VCaP (cell line): Measurements from ENCODE around the gene BRMS1.
"Not testable (repeated sequence)": the region's sequence is repeated elsewhere in the genome, so short reads cannot be mapped to it uniquely, and the experiment has no call there.

ENCODE experiments used
- H3K27ac ChIP-seq: fragments of 450-650 bp; 2 replicates; pipeline ENCODE4 v1.5.1; 2017
- TF ChIP-seq, protein P1 (sequence below): fragments of 450-650 bp; conservative IDR thresholded peaks from 2 replicates; pipeline ENCODE4 v1.5.1; 2017; ENCODE audit warnings: mild to moderate bottlenecking, moderate library complexity

Gene BRMS1

DNA sequence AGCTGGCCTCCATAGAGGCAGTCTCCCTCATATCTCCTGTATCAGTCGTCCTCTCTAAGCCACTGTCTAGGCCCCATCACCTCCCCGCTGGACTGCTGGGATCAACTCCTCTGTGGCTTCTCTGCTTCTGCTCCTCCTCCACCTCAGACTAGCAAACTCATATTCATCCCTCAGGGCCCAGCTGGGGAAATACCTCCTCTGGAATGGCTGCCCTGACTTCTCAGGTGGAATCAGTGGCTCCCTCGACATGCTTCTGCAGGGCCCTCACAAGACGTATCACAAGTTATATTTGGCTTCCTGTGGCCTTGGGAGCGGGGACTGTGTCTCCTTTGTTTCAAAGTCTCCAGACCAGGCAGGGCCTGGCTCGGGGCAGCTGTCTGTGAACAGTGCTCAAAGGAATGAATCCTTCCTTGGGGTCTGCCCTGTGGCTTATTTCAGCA is 16.6 kb upstream of the BRMS1 start:
- no peak overlapping the region for H3K27ac ChIP-seq
- TF ChIP-seq, protein P1, sequence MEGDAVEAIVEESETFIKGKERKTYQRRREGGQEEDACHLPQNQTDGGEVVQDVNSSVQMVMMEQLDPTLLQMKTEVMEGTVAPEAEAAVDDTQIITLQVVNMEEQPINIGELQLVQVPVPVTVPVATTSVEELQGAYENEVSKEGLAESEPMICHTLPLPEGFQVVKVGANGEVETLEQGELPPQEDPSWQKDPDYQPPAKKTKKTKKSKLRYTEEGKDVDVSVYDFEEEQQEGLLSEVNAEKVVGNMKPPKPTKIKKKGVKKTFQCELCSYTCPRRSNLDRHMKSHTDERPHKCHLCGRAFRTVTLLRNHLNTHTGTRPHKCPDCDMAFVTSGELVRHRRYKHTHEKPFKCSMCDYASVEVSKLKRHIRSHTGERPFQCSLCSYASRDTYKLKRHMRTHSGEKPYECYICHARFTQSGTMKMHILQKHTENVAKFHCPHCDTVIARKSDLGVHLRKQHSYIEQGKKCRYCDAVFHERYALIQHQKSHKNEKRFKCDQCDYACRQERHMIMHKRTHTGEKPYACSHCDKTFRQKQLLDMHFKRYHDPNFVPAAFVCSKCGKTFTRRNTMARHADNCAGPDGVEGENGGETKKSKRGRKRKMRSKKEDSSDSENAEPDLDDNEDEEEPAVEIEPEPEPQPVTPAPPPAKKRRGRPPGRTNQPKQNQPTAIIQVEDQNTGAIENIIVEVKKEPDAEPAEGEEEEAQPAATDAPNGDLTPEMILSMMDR, result no peak

DNA sequence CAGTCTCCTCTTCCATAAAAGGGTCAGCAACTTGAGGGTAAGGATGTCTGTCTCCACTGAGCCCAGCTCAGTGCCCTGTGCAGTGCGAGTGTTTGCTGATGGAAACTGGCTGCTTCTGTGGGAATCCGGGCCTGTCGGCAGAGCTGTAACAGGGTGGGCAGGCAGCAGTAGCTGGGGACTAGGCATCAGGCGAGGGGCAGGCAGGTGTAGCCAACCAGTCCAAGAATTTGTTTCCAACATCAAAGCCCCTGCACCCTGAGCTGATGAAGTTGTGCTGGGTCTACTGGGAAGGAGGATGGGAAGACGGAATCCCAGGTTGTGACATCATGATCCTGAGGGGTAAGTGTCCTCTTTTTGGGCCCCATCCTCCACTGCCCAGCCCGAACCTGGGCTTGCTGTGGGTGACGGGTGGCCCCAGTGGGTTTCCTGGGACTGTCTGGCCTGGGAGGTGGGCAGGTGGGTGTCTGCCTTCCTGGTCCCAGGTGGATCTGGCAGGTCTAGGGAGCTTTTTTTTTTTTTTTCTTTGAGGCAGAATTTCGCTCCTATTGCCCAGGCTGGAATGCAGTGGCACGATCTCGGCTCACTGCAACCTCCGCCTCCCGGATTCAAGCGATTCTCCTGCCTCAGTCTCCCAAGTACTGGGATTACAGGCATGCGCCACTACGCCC is 15.6 kb upstream of the BRMS1 start:
- H3K27ac ChIP-seq, result no peak overlapping the region
- TF ChIP-seq, protein P1, result no peak

GRCh38 chr11:66359662-66360087 is 14.8 kb upstream of the BRMS1 start:
- H3K27ac ChIP-seq, result no peak overlapping the region
- TF ChIP-seq, protein P1, result no peak

GRCh38 chr11:66350560-66351235 is 5.8 kb upstream of the BRMS1 start:
- H3K27ac ChIP-seq, result not testable (repeated sequence)

GRCh38 chr11:66349084-66349386 is 4.1 kb upstream of the BRMS1 start:
- TF ChIP-seq, protein P1, result no peak
- peak overlapping the region; percentile 98 for H3K27ac ChIP-seq

DNA sequence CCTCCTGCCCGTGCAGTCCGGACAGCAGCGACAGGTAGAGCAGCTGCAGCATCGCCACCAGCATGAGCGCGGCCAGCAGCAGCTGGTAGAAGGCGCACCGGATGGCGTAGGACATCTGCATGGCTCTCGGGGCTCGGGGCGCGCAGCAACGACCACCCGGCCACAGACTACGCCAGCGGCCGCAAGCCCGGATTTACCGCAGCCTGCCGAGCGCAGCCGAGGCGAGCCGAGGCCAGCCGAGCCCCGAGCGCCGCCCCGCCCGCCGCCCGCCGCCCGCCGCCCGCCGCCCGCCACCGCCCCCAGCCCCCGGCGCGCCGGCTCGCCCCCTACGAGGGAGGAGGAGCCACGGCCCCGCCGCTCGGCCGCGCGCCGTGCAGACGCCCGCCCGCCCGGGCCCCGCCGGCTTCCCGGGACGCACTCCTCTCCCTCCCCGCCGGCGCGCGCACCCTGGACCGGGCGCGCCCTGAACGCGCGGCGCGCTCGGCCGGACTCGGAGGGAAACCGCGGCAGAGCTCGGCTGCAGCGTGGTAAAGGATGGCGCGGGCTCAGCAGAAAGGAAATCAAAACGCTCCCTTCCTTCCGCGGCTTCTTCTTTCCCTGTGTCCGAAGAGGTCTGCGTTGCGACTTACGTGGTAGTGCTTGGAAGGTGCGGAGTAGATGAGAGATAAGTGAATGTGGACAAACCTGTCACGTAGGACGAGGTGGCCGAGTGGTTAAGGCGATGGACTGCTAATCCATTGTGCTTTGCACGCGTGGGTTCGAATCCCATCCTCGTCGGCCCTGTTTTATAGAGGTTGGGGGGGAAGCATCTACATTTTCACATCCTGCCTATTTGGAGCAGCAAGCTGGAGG is 2.7 kb upstream of the BRMS1 start, which contains the start of gene B4GAT1:
Gene B4GAT1, minus strand, starts transcription at position 205 of the 852 bp plus-strand sequence. Its CDS starts 84 bp downstream, at position 121.
- peak within 1 kb of the TSS; percentile 98 for H3K27ac ChIP-seq

GRCh38 chr11:66346476-66347424 is 1.8 kb upstream of the BRMS1 start:
- TF ChIP-seq, protein P1, result no peak
- H3K27ac ChIP-seq, result peak overlapping the region; percentile 98

More for the DNA sequence above, 2.7 kb upstream of the BRMS1 start, which contains the start of gene B4GAT1:
- TF ChIP-seq, protein P1, result no peak
